DMS 273 treated with DMSO at 0.1 percent for 48 hours (cell line): ENCODE results near the gene ALG12.

Experiments
- DNase-seq: peaks from one replicate; lab custom pipeline; 2025; lab: John Stamatoyannopoulos, UW

The ALG12 gene

GRCh38 chr22:49957826-49958365 lies 39.7 kb upstream of the ALG12 start:
- no peak for DNase-seq

GRCh38 chr22:49956914-49957825 lies 38.9 kb upstream of the ALG12 start:
- DNase-seq: no peak

- DNase-seq: no peak
Measured at GRCh38 chr22:49956418-49956770, 38.2 kb upstream of the ALG12 start.

GRCh38 chr22:49955581-49956417 lies 37.6 kb upstream of the ALG12 start:
- DNase-seq: no peak

- no peak for DNase-seq
Measured at GRCh38 chr22:49954991-49955580, 36.8 kb upstream of the ALG12 start.

GRCh38 chr22:49954354-49954753 lies 36.1 kb upstream of the ALG12 start:
- DNase-seq: no peak

GRCh38 chr22:49953680-49954344 lies 35.6 kb upstream of the ALG12 start:
- no peak for DNase-seq

- no peak for DNase-seq
Measured at GRCh38 chr22:49953027-49953679, 34.9 kb upstream of the ALG12 start.

- DNase-seq: no peak
Measured at GRCh38 chr22:49951986-49952896, 34.0 kb upstream of the ALG12 start.

- no peak for DNase-seq
Measured at GRCh38 chr22:49951678-49951985, 33.4 kb upstream of the ALG12 start.

GRCh38 chr22:49951000-49951677 lies 32.9 kb upstream of the ALG12 start:
- no peak for DNase-seq

GRCh38 chr22:49950396-49950994 lies 32.3 kb upstream of the ALG12 start:
- no peak for DNase-seq

- DNase-seq: no peak
Measured at GRCh38 chr22:49949914-49950292, 31.7 kb upstream of the ALG12 start.

GRCh38 chr22:49948958-49949913 lies 31.0 kb upstream of the ALG12 start:
- no peak for DNase-seq

GRCh38 chr22:49948116-49948957 lies 30.1 kb upstream of the ALG12 start:
- DNase-seq: no peak

GRCh38 chr22:49947296-49947622 lies 29.0 kb upstream of the ALG12 start:
- DNase-seq: no peak

- DNase-seq: no peak
Measured at GRCh38 chr22:49946612-49947295, 28.5 kb upstream of the ALG12 start.
